GM18907 (cell line): ENCODE data around the gene GABRB2.

Source experiments
- ATAC-seq: cut with Tn5 transposase; IDR thresholded peaks from one replicate; pipeline ENCODE4 v1.9.1; 2021; ENCODE audit warnings: mild to moderate bottlenecking, moderate library complexity; ENCODE audit not compliant: unreplicated experiment

GABRB2 gene

GRCh38 chr5:161391724-161392123 lies 154.8 kb downstream of the GABRB2 start:
- ATAC-seq = no peak

GRCh38 chr5:161391016-161391415 lies 155.5 kb downstream of the GABRB2 start:
- ATAC-seq = no peak

GRCh38 chr5:161387121-161387520 lies 159.4 kb downstream of the GABRB2 start:
- no peak for ATAC-seq

DNA sequence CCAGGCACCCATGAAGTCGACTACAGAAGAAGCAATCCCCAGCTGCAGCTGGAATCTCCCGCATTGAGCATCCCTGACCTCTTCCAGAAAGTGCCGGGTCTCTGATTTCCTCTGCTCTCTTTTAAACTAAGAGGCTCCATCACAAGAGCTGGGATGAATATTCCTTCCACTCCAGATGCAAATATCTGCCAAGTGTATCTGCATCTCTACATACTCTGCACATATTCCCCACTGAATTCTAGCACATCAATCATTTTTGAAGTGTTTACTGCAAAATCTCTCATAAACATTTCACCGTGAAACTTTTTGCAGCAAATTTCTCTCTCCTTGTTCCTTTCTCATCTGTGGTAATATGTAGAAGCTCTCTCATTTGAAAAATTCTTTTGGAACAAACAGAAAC lies 161.5 kb downstream of the GABRB2 start:
- ATAC-seq = no peak

- no peak for ATAC-seq
Measured at GRCh38 chr5:161382685-161383084, 163.8 kb downstream of the GABRB2 start.

- ATAC-seq = no peak
Measured at GRCh38 chr5:161380486-161380885, 166.0 kb downstream of the GABRB2 start.

DNA sequence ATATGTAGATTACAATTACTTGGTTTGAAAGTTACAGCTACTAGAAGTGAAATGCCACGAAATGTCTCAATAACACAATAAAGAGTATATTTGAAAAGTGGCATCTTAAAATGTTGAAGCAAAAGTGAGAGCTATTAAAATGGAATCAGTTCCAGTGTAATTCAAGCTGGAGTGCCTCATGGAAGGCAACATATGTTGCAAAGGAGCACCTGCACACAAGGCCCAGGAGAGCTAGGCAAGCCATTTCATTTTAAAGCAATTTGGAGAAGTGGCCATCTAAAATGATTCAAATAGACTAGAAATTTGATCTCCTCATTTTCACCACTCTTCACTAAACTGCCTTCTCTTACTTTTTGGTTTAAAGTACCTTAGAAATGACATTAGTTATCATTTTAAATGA lies 167.8 kb downstream of the GABRB2 start:
- ATAC-seq = no peak

DNA sequence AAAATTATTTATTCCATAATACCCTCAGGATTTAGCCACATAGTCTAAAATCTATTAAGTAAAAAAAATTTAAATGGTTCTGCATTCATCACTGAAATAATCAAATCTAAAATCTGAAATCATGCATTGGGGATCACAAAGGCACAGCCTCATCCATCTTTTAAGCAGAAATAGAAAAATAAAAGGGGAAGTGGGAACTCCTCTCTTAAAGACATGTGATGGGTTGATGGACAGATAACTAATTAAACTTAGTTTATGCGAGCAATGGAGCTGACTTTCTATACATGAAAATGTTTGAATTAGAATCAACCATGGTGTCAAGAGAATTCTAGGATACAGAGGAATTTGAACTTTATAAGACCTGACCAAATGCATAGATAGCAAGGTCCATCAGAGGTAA lies 170.5 kb downstream of the GABRB2 start:
- no peak for ATAC-seq

DNA sequence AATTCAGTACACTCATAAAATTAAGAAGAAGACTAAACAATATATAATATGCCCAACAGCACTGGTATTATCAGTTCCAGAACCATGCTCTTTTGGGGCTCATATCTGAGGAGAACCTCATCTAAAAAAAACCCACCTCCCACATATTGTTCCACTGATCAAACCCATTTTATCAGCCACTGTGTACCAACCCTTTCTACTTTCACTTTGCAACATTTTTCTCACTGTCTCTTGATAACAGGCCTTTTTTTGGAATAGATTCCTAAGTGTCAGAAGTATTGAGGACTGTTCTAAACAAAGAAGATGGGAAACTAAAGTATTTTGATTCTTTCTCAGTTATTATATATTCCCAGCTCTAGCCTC lies 173.2 kb downstream of the GABRB2 start:
- peak; percentile 12 for ATAC-seq

GRCh38 chr5:161372682-161373344 lies 173.7 kb downstream of the GABRB2 start:
- peak; percentile 76 for ATAC-seq

DNA sequence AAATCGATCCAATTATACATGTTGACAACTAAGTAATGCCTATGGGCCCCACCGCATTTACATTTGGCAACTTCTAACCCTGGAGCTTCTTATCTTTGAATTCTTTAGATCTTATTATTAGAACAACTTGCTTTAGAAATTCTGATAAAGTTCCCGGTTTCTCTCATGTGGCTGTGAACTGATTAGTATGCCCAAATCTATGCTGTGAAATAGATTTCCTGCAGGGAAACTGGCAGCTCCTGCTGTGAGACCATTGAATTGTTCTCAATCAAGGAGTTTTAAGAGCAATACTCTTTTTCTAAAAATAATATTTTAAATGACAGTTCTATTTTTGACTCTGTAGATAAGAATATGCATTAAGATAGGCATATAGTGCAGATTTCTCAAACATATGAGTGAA lies 177.5 kb downstream of the GABRB2 start:
- no peak for ATAC-seq

- no peak for ATAC-seq
Measured at GRCh38 chr5:161358446-161358845, 188.1 kb downstream of the GABRB2 start.

GRCh38 chr5:161344234-161344633 lies 202.3 kb downstream of the GABRB2 start:
- ATAC-seq = no peak

DNA sequence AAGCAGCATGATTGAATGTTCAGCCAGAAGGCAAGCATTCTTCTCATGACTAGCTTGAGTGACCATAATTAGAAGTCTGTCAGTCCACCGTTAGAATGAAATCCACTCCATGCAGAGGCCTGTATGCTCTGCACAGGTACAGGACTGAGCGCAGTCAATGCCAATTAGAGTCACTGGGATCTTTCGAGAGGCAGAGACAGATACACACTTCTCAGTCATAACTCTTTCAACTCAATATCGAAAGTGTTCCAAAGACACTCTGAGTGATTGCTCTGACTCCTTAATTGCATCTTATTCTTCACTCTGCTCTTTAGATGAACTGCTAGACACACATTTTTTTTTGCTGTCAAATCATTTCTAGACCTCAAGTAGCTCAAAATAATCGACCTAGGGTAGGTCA lies 203.6 kb downstream of the GABRB2 start:
- ATAC-seq = no peak

- ATAC-seq = no peak
Measured at GRCh38 chr5:161340012-161340411, 206.5 kb downstream of the GABRB2 start.

DNA sequence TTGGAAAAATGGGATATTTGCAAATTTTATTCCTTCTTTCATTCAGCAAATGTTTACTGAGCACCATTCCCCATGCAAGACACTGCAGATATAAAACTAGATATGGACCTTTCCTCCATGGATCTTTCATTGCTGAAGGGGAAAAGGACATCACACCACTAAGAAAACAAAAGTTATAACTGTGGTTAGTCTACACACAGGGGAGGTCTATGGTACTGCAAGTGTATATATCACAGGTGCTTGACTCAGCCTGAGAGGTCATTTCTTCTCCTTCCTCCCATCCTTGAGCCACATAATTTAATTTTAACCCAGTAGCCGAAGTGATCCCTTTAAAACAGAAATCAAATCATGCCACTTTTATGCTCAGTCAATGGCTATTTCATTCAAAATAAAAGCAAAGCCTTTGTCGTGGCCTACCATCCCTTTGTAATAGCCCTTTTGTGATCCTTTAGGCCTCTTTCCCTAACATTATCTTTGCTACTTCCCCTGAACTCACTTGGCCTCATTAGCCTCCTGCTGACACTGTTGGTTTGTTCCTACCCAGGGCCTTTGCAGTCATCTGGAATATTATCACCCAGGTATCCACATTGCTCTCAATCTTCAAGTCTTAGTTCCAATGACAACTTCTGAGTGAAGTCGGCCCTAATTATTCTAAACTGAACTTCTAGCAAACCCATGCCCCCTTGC lies 213.2 kb downstream of the GABRB2 start:
- no peak for ATAC-seq

DNA sequence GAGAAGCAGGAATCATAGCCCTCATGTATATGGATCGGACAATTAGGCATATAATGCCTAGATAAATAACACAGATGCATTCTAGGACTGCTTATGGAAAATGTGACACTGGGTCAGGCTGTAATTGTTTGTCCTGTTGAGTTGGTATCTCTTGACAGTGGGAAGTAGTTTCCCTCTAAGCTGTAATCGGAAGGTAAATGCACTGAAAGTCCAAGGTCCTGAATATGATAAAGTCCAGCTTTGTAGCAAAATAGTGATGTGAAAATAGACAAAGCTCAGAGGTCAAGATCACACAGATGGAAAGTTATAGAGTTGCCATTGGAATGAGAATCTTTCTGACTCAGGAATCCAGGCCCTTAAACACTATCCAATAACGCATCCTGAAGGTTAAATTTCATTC lies 214.2 kb downstream of the GABRB2 start:
- ATAC-seq = no peak

DNA sequence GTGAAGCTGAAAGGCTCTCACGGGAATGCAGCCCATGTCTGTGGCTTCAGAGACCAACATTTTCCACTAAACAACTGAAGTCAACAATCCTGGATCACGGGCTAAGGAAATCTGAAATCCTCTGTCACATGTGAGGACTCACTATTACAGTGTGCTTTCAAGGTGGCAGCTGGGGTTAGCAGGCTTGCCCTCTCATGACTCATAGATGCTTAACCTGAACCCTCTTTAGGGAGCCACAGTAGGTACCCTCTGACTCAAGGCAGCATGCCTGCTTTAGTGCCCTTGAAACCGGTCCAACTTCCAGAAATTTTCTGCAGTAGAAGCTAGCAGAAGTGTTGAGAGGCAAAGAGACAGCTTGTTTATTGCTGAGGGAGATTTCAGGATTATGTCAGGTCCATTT lies 232.5 kb downstream of the GABRB2 start:
- peak; percentile 25 for ATAC-seq

- ATAC-seq = no peak
Measured at GRCh38 chr5:161312882-161313281, 233.6 kb downstream of the GABRB2 start.

DNA sequence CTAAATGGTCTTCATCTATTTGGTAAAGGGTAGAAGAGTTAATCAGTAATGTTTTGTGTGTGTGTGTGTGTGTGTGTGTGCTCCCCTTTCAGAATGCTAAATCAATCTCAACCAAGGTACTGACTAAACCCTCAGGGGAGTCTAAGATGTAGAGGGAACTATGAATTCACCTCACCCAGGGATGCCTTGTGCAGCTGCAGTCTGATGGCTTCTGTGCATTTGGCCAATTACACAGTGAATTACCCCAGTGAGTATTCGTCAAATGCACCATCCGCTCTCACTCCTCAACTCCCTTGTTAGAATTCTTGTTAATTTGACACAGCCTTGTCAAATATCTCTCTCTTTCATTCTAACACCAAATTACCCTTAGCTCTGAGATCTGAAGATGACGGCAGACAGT lies 234.6 kb downstream of the GABRB2 start:
- ATAC-seq = peak; percentile 64

DNA sequence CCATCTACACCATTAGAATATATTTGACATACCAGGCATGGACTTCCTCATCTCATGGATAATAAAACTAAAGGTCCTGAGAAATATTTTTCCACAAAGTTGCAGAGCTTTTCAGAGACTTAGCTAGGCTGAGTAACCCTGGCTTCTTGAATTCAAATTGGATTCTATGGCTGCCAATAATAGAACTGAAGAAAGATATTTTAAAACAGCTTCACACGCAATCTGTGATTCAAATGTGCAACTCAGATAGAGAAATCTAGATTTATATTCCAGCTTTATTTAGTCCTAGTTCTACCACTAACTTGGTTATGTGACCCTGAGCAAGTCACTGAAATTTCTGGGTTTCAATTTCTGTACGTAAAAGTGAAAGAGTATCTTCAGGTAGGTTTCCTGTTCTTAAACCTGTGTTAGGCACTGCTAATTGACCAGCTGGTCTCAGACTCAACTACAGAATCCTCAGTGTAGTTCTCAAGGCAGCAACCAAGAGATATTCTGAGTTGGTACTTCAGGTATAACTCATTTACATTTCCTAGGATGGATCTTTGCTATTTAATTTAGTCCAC lies 235.3 kb downstream of the GABRB2 start:
- ATAC-seq = peak; percentile 97

GRCh38 chr5:161306351-161306995 lies 240.1 kb downstream of the GABRB2 start:
- no peak for ATAC-seq
